Cardiac fibroblast (primary cell): ENCODE measurements around the gene C3orf80.
A peak's percentile ranks its signal among the peaks of the same experiment; 100 is the strongest.

Experiments used
- DNase-seq, 2 donors: peaks; one replicate each; pipeline versions ENCODE4 v3.0.0 to v3.0.0-alpha.2; 2010; ENCODE audit warnings: low read depth in 2 of 2
- H3K4me3 ChIP-seq, 2 donors: replicated peaks in 1 of 2; 1 replicate in 1 of 2; 2 replicates in 1 of 2; pipeline ENCODE4 v1.5.1; 2011; ENCODE audit warnings: low read depth in 2 of 2, low read length in 2 of 2, mild to moderate bottlenecking in 2 of 2, moderate library complexity in 1 of 2
- CTCF ChIP-seq: IDR thresholded peaks from one replicate; pipeline ENCODE4 v1.5.1; 2011; ENCODE audit warnings: low read depth, mild to moderate bottlenecking, low read length, inconsistent platforms

C3orf80 gene

DNA sequence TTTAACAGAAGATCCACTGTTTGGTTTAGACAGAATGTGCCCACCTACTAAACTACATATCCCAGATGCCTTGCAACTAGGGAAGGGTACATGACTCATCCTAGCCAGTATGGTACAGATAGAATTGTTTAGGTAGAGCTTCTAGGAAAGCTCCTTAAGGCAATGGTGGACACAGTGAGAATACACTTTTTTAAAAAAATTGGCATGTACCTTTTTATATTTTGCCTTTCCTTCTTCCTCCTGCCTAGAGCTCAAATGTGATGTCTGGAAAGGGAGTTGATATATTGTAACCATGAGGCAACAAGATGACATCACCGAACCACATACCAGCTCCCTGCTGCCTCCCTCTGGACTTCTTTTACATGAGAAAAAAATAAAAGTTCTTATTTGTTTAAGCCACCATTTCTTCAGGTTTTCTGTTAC is 14.4 kb upstream of the C3orf80 start:
- peak; percentile 48 for TF ChIP-seq CTCF
- H3K4me3 ChIP-seq = no peak overlapping the region
- DNase-seq = peak; percentile 75 to 87

DNA sequence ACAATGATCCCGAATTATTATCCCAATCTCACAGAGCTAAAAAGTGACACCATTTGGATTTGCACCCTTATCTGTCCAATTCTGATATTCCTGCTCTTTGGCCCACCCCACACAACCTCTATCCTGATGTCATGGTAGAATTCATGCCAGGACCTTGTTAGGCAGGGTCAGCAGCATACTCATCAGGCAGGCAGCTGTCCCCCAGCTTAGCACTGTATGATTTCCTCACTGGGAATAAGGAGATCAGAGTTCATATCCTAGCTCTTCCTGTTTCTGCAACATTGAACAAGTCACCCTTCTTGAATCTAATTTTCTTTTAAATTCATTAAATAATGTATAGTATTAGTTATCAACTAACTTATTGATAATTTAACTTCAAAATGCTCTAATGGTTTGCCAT is 12.0 kb upstream of the C3orf80 start:
- no peak for TF ChIP-seq CTCF
- peak in 1 of 2 donors; percentile 21 for DNase-seq
- no peak overlapping the region for H3K4me3 ChIP-seq

DNA sequence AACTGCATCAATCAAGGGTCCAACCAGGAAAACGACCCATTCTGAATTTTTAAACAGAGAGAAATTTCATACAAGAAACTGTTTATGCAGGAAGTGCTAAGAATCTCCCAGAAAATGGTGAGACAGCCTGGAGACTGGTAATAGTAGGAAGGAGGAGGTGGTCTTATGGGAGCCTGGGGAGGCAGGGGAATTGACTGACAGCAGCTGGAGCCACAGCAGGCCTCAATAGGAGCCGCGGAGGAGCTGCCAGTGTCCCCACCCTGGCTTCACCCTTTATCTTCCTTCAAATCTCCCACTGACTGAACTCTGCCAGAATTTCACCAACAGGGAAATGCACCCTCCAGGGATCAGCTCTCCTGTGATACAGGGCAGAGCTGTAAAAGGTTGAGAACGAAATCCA is 7.5 kb upstream of the C3orf80 start:
- H3K4me3 ChIP-seq = no peak overlapping the region
- DNase-seq = no peak
- TF ChIP-seq CTCF = no peak

GRCh38 chr3:160218136-160218535 is 7.1 kb upstream of the C3orf80 start:
- DNase-seq = no peak
- no peak overlapping the region for H3K4me3 ChIP-seq
- no peak for TF ChIP-seq CTCF

DNA sequence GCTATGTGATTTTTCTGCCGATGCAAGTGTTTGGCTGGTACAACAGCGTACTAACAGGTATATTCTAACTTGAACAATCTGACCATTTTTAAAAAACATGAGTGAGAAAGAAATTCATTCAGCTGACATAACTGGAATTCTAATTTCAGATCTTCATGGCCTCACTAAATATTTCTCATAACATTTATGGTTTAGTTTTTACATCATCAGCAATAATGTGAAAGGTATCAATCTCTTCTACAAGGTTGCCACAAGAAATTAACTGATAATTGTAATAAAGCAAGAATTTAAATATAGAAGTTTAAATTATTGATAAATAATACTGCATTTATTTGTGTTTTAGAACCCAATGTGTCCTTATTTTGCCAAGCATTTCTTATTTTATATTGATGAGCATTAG is 5.2 kb upstream of the C3orf80 start:
- no peak overlapping the region for H3K4me3 ChIP-seq
- DNase-seq = no peak
- no peak for TF ChIP-seq CTCF

DNA sequence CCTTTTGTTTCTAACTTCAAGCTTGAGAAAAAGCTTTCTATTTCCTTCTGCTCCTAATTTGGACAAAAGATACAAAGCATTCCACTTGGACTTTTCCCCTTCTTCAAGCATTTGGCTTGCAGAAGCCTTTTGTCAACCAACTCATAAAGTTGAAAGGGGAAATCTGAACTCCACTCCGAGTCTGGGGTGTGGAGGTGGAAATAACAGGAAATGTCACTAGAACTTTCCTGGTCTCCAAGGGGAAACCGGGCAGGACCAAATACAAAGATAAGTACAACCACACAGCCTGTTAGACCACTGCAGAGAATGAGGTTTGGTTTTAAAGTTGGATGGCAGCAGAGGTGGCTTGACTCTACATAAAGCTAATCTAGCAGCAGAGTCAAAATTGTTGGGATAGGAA is 4.2 kb upstream of the C3orf80 start:
- H3K4me3 ChIP-seq = no peak overlapping the region
- DNase-seq = no peak
- no peak for TF ChIP-seq CTCF

GRCh38 chr3:160224256-160224655 is 966 bp upstream of the C3orf80 start:
- DNase-seq = no peak
- no peak for TF ChIP-seq CTCF
- H3K4me3 ChIP-seq = no peak overlapping the region
